ENCODE measurements around the gene C19orf81.

Gene C19orf81

DNA sequence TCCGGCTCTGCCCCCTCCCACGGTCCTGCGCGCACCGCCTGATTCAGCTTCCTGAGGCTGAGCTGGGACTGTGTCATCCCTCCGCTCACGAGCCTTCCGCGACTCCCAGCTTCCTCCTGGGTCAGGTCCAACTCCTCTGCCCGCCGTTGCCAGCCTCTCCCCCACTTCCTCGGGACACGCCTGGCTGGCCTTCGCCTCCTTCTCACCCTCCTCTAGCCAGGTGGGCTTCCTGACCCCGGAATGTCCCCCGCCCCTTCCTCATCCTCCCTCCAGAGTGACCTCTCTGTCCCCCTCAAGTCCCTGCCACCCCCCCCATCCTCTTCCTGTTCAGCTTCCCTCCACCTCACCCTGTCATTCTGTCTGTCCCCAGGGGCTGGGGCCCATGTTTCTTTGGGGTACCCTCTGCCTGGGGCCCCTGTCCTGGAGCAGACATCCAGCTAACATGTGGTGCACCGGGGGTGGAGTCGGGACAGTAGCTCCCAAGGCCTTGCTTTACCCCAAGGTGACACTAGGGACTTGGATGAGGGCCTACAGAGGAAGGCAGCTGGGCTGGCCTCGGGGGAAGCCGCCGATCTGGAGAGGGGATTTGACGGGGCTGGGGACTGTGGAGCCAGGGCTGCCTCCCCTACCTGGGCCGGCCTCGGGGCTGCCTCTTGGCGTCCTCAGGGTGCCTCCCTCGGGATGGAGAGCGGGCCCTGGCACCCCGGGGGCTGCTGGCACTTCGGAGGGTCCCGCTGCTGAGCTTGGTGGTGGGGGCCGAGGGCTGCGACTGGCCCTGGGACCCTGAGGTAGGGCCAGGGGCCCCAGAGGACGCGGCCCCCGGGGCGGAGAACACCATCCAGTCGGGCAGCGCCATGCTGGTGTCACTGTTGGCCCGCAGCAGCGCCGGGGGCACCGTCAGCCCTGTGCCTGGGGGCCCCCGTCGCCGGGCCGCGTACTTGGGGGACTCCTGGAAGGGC lies 53.9 kb downstream of the C19orf81 start:
- no peak overlapping the region for H3K4me3 ChIP-seq (ENCODE audit: low read depth, low read length, poor library complexity, severe bottlenecking)

GRCh38 chr19:50703915-50704796 lies 54.9 kb downstream of the C19orf81 start:
- TF ChIP-seq EZH2 (IDR thresholded peaks at IDR 0.05; ENCODE audit: borderline replicate concordance, low read length): no peak
- TF ChIP-seq, protein P1, sequence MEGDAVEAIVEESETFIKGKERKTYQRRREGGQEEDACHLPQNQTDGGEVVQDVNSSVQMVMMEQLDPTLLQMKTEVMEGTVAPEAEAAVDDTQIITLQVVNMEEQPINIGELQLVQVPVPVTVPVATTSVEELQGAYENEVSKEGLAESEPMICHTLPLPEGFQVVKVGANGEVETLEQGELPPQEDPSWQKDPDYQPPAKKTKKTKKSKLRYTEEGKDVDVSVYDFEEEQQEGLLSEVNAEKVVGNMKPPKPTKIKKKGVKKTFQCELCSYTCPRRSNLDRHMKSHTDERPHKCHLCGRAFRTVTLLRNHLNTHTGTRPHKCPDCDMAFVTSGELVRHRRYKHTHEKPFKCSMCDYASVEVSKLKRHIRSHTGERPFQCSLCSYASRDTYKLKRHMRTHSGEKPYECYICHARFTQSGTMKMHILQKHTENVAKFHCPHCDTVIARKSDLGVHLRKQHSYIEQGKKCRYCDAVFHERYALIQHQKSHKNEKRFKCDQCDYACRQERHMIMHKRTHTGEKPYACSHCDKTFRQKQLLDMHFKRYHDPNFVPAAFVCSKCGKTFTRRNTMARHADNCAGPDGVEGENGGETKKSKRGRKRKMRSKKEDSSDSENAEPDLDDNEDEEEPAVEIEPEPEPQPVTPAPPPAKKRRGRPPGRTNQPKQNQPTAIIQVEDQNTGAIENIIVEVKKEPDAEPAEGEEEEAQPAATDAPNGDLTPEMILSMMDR (IDR thresholded peaks at IDR 0.05; ENCODE audit: low read length): no peak
- Histone ChIP-seq H3K4me1 (ENCODE audit: insufficient read depth, low read length, severe bottlenecking) (no peaks in the 10 kb centered on the region), H3K27ac (ENCODE audit: low read depth, low read length, poor library complexity, severe bottlenecking) (no peak overlapping the region), H2AFZ (ENCODE audit: low read length) (no peak overlapping the region), H3K79me2 (ENCODE audit: insufficient read depth, low read length) (no peaks in the 10 kb centered on the region), H3K4me2 (ENCODE audit: low read length) (no peak overlapping the region), H3F3A (ENCODE audit: insufficient read depth, low read length) (no peaks in the 10 kb centered on the region), H3K27me3 (ENCODE audit: insufficient read depth, low read length) (no peaks in the 10 kb centered on the region), H4K20me1 (ENCODE audit: insufficient read depth, low read length) (no peaks in the 10 kb centered on the region), H3K9me3 (ENCODE audit: low read length) (no peaks in the 10 kb centered on the region), H3K36me3 (ENCODE audit: insufficient read depth, low read length) (no peaks in the 10 kb centered on the region), H3K9ac (ENCODE audit: low read length) (no peak overlapping the region), H3K9me2 (ENCODE audit: low read depth, low read length) (no peaks in the 10 kb centered on the region), H3K4me3 (ENCODE audit: low read depth, low read length, poor library complexity, severe bottlenecking) (no peak overlapping the region)

More for the DNA sequence above, 53.9 kb downstream of the C19orf81 start:
- H3K36me3 ChIP-seq (ENCODE audit: insufficient read depth, low read length): no peaks in the 10 kb centered on the region
- H3K27ac ChIP-seq (ENCODE audit: low read depth, low read length, poor library complexity, severe bottlenecking): no peak overlapping the region
- no peaks in the 10 kb centered on the region for H4K20me1 ChIP-seq (ENCODE audit: insufficient read depth, low read length)
- no peaks in the 10 kb centered on the region for H3K79me2 ChIP-seq (ENCODE audit: insufficient read depth, low read length)
- H3F3A ChIP-seq (ENCODE audit: insufficient read depth, low read length): no peaks in the 10 kb centered on the region
- TF ChIP-seq EZH2 (IDR thresholded peaks at IDR 0.05; ENCODE audit: borderline replicate concordance, low read length): no peak
- TF ChIP-seq, protein P1 (IDR thresholded peaks at IDR 0.05; ENCODE audit: low read length): no peak
- no peak overlapping the region for H3K4me2 ChIP-seq (ENCODE audit: low read length)
- no peak overlapping the region for H3K9ac ChIP-seq (ENCODE audit: low read length)
- no peaks in the 10 kb centered on the region for H3K9me2 ChIP-seq (ENCODE audit: low read depth, low read length)
- no peaks in the 10 kb centered on the region for H3K27me3 ChIP-seq (ENCODE audit: insufficient read depth, low read length)
- no peaks in the 10 kb centered on the region for H3K9me3 ChIP-seq (ENCODE audit: low read length)
- no peak overlapping the region for H2AFZ ChIP-seq (ENCODE audit: low read length)
- H3K4me1 ChIP-seq (ENCODE audit: insufficient read depth, low read length, severe bottlenecking): no peaks in the 10 kb centered on the region

DNA sequence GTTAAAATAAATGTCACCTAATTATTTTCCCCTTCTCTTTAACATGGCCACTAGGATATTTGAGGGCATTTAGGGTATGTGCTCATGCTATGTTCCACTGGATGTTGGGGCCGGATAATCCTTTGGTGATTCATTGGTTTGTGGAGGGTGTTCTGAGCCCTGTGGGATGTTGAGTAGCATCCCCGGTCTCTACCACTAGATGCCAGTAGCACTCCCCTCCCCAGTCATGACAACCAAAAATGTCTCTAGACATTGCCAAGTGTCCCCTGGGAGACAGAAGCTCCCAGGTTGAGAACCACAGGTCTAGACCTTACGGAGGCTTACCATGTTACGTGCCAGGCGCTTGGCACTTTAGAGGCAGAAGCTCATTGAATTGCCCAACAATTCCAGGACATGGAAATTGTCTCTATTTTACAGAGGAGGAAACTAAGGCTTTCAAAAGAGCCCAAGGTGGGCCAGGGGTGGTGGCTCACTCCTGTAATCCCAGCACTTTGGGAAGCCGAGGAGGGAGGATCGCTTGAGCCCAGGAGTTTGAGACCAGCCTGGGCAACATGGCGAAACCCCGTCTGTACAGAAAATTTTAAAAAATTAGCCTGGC lies 56.3 kb downstream of the C19orf81 start:
- no peaks in the 10 kb centered on the region; the same call in 1 of the 2 replicates for H3K27me3 ChIP-seq (ENCODE audit: insufficient read depth, low read length)
- H3K4me1 ChIP-seq (ENCODE audit: insufficient read depth, low read length, severe bottlenecking): no peaks in the 10 kb centered on the region
- no peak overlapping the region for H3K4me2 ChIP-seq (ENCODE audit: low read length)
- TF ChIP-seq, protein P1 (IDR thresholded peaks at IDR 0.05; ENCODE audit: low read length): peak; percentile 75
- no peak for TF ChIP-seq EZH2 (IDR thresholded peaks at IDR 0.05; ENCODE audit: borderline replicate concordance, low read length)
- no peaks in the 10 kb centered on the region for H3K9me2 ChIP-seq (ENCODE audit: low read depth, low read length)
- H3K36me3 ChIP-seq (ENCODE audit: insufficient read depth, low read length): no peaks in the 10 kb centered on the region
- H3K27ac ChIP-seq (ENCODE audit: low read depth, low read length, poor library complexity, severe bottlenecking): no peak overlapping the region
- H3K79me2 ChIP-seq (ENCODE audit: insufficient read depth, low read length): no peaks in the 10 kb centered on the region
- no peaks in the 10 kb centered on the region for H3F3A ChIP-seq (ENCODE audit: insufficient read depth, low read length)
- no peaks in the 10 kb centered on the region for H3K9me3 ChIP-seq (ENCODE audit: low read length)
- H4K20me1 ChIP-seq (ENCODE audit: insufficient read depth, low read length): no peaks in the 10 kb centered on the region
- H3K9ac ChIP-seq (ENCODE audit: low read length): no peak overlapping the region
- H2AFZ ChIP-seq (ENCODE audit: low read length): no peak overlapping the region
- H3K4me3 ChIP-seq (ENCODE audit: low read depth, low read length, poor library complexity, severe bottlenecking): no peak overlapping the region
